ENCODE results near the gene TUBB1.

TUBB1 gene

GRCh38 chr20:59017493-59018231, 1.6 kb upstream of the TUBB1 start:
- no peak for TF ChIP-seq CTCF (IDR thresholded peaks at IDR 0.05; ENCODE audit: borderline replicate concordance, insufficient read depth, low read depth, low read length)
- no peak overlapping the region for H3K4me3 ChIP-seq (ENCODE audit: low read depth, low read length)

GRCh38 chr20:59018817-59019216, 412 bp upstream of the TUBB1 start:
- no peak overlapping the region for H3K4me3 ChIP-seq (ENCODE audit: low read depth, low read length)
- TF ChIP-seq CTCF (IDR thresholded peaks at IDR 0.05; ENCODE audit: borderline replicate concordance, insufficient read depth, low read depth, low read length), result no peak

GRCh38 chr20:59020938-59021551, 1.8 kb downstream of the TUBB1 start:
- no peak for TF ChIP-seq CTCF (IDR thresholded peaks at IDR 0.05; ENCODE audit: borderline replicate concordance, insufficient read depth, low read depth, low read length)
- no peak overlapping the region for H3K4me3 ChIP-seq (ENCODE audit: low read depth, low read length)

GRCh38 chr20:59022754-59023153, 3.5 kb downstream of the TUBB1 start:
- no peak for TF ChIP-seq CTCF (IDR thresholded peaks at IDR 0.05; ENCODE audit: borderline replicate concordance, insufficient read depth, low read depth, low read length)
- no peak overlapping the region for H3K4me3 ChIP-seq (ENCODE audit: low read depth, low read length)

GRCh38 chr20:59023616-59024015, 4.4 kb downstream of the TUBB1 start:
- no peak for TF ChIP-seq CTCF (IDR thresholded peaks at IDR 0.05; ENCODE audit: borderline replicate concordance, insufficient read depth, low read depth, low read length)
- H3K4me3 ChIP-seq (ENCODE audit: low read depth, low read length), result no peak overlapping the region

- TF ChIP-seq CTCF (IDR thresholded peaks at IDR 0.05; ENCODE audit: borderline replicate concordance, insufficient read depth, low read depth, low read length), result no peak
- no peak overlapping the region for H3K4me3 ChIP-seq (ENCODE audit: low read depth, low read length)
These were observed 4.9 kb downstream of the TUBB1 start for GRCh38 chr20:59024111-59024530.

- no peak for TF ChIP-seq CTCF (IDR thresholded peaks at IDR 0.05; ENCODE audit: borderline replicate concordance, insufficient read depth, low read depth, low read length)
- H3K4me3 ChIP-seq (ENCODE audit: low read depth, low read length), result no peak overlapping the region
These were observed 5.9 kb downstream of the TUBB1 start for GRCh38 chr20:59025086-59025485.

Measured in GM12875 (cell line).